Neural progenitor cell (in vitro differentiated cells): Measurements from ENCODE around the gene CAST. TPM values are rescaled to one million over a fixed set of nuclear protein-coding genes. Genes with fewer than 3 reads are reported as not detected.

ENCODE experiments used
- DNase-seq: peaks from one replicate; pipeline ENCODE4 v3.0.0-alpha.2; 2016; ENCODE audit warnings: low spot score
- H2AFZ ChIP-seq: fragments of 200-600 bp; sonication (generic); replicated peaks from 2 replicates; pipeline ENCODE4 v1.6.1; 2016; ENCODE audit warnings: antibody characterized with exemption
- H3F3A ChIP-seq: fragments of 200-600 bp; sonication (generic); 2 replicates; pipeline ENCODE4 v1.6.1; 2016; ENCODE audit warnings: antibody characterized with exemption, low read depth
- H3K27ac ChIP-seq: fragments of 200-600 bp; sonication (generic); 2 replicates; pipeline ENCODE4 v1.5.1; 2016; ENCODE audit warnings: mild to moderate bottlenecking
- H3K27me3 ChIP-seq: fragments of 200-600 bp; sonication (generic); 2 replicates; pipeline ENCODE4 v1.6.1; 2016; ENCODE audit warnings: mild to moderate bottlenecking, moderate library complexity
- H3K36me3 ChIP-seq: fragments of 200-600 bp; sonication (generic); 2 replicates; pipeline ENCODE4 v1.5.1; 2016
- H3K4me1 ChIP-seq: fragments of 200-600 bp; sonication (generic); 2 replicates; pipeline ENCODE4 v1.6.1; 2016; ENCODE audit warnings: mixed run types
- H3K4me2 ChIP-seq: fragments of 200-600 bp; sonication (generic); 2 replicates; pipeline ENCODE4 v1.6.1; 2016
- H3K4me3 ChIP-seq: fragments of 200-600 bp; sonication (generic); 2 replicates; pipeline ENCODE4 v1.5.1; 2016
- H3K79me2 ChIP-seq: fragments of 200-600 bp; sonication (generic); 2 replicates; pipeline ENCODE4 v1.6.1; 2016; ENCODE audit warnings: low read depth
- H3K9ac ChIP-seq: fragments of 200-600 bp; sonication (generic); 2 replicates; pipeline ENCODE4 v1.6.1; 2016
- H3K9me3 ChIP-seq: fragments of 200-600 bp; sonication (generic); 2 replicates; pipeline ENCODE4 v1.5.1; 2016; ENCODE audit warnings: low read depth
- H4K20me1 ChIP-seq: fragments of 200-600 bp; sonication (generic); 2 replicates; pipeline ENCODE4 v1.6.1; 2016; ENCODE audit warnings: low read depth
- H3K27ac Mint-ChIP-seq: 3 replicates; pipeline ENCODE4 v1.8.0; 2021; ENCODE audit warnings: mixed read lengths
- H3K27me3 Mint-ChIP-seq: 2 replicates; pipeline ENCODE4 v1.8.0; 2022; ENCODE audit warnings: low read depth, mild to moderate bottlenecking, inconsistent platforms, moderate library complexity, mixed read lengths; ENCODE audit not compliant: insufficient read depth
- H3K36me3 Mint-ChIP-seq: 3 replicates; pipeline ENCODE4 v1.8.0; 2021; ENCODE audit warnings: mixed read lengths
- H3K4me1 Mint-ChIP-seq: 3 replicates; pipeline ENCODE4 v1.8.0; 2021; ENCODE audit warnings: mixed read lengths
- H3K4me3 Mint-ChIP-seq: 3 replicates; pipeline ENCODE4 v1.8.0; 2021; ENCODE audit warnings: mild to moderate bottlenecking, moderate library complexity, mixed read lengths
- H3K9me3 Mint-ChIP-seq: 3 replicates; pipeline ENCODE4 v1.8.0; 2020; ENCODE audit warnings: mixed read lengths
- CTCF ChIP-seq: fragments of 200-600 bp; sonication (generic); IDR thresholded peaks from 2 replicates; pipeline ENCODE4 v1.5.1; 2017; ENCODE audit warnings: antibody characterized with exemption, mild to moderate bottlenecking
- EZH2 ChIP-seq: fragments of 200-600 bp; sonication (generic); IDR thresholded peaks from 2 replicates; pipeline ENCODE4 v1.6.1; 2017; ENCODE audit warnings: antibody characterized with exemption, mild to moderate bottlenecking, moderate library complexity
- EZH2phosphoT487 ChIP-seq: fragments of 200-600 bp; sonication (generic); IDR thresholded peaks from 2 replicates; pipeline ENCODE4 v1.6.1; 2017; ENCODE audit warnings: antibody characterized with exemption
- total RNA-seq: library from RNA; depleted of rRNA; stranded (reverse); fragments of >200 nt; gene quantifications from 2 replicates; pipeline ENCODE4 v1.2.3, GENCODE V29; 2015; ENCODE audit warnings: low replicate concordance

Gene CAST
- total RNA-seq, 1 donor from 2014 or later, result 64.6 TPM

GRCh38 chr5:96717874-96718273 is 55.7 kb downstream of the CAST start:
- Histone ChIP-seq H3K27ac (no peak overlapping the region), H3K4me1 (no peaks in the 10 kb centered on the region), H3K4me2 (no peak overlapping the region), H3F3A (no peaks in the 10 kb centered on the region), H3K9me3 (no peaks in the 10 kb centered on the region), H3K4me3 (no peak overlapping the region), H4K20me1 (peaks cover 4% of the 10 kb centered on the region), H3K9ac (no peak overlapping the region), H3K27me3 (no peaks in the 10 kb centered on the region), H2AFZ (no peak overlapping the region), H3K36me3 (no peaks in the 10 kb centered on the region), H3K79me2 (no peaks in the 10 kb centered on the region)
- H3K4me1 Mint-ChIP-seq, result peaks cover 21% of the 10 kb centered on the region
- no peaks in the 10 kb centered on the region for H3K9me3 Mint-ChIP-seq
- H3K36me3 Mint-ChIP-seq, result peaks cover under 1% of the 10 kb centered on the region
- no peaks in the 10 kb centered on the region for H3K27me3 Mint-ChIP-seq
- H3K4me3 Mint-ChIP-seq, result no peak overlapping the region
- H3K27ac Mint-ChIP-seq, result no peak overlapping the region
- no peak for DNase-seq
- no peak for TF ChIP-seq EZH2
- TF ChIP-seq EZH2phosphoT487, result no peak
- TF ChIP-seq CTCF, result no peak

GRCh38 chr5:96718635-96719077 is 56.5 kb downstream of the CAST start:
- peaks cover 4% of the 10 kb centered on the region for H4K20me1 ChIP-seq
- Mint-ChIP-seq H3K4me1 (peaks cover 21% of the 10 kb centered on the region), H3K27ac (no peak overlapping the region), H3K9me3 (no peaks in the 10 kb centered on the region), H3K27me3 (no peaks in the 10 kb centered on the region), H3K36me3 (no peaks in the 10 kb centered on the region), H3K4me3 (no peak overlapping the region)
- no peaks in the 10 kb centered on the region for H3K36me3 ChIP-seq
- DNase-seq, result no peak
- no peak for TF ChIP-seq CTCF
- H3K4me1 ChIP-seq, result no peaks in the 10 kb centered on the region
- H3K9ac ChIP-seq, result no peak overlapping the region
- H3K79me2 ChIP-seq, result no peaks in the 10 kb centered on the region
- no peak overlapping the region for H3K4me3 ChIP-seq
- no peak overlapping the region for H2AFZ ChIP-seq
- H3F3A ChIP-seq, result no peaks in the 10 kb centered on the region
- no peaks in the 10 kb centered on the region for H3K9me3 ChIP-seq
- no peak overlapping the region for H3K27ac ChIP-seq
- H3K27me3 ChIP-seq, result no peaks in the 10 kb centered on the region
- no peak overlapping the region for H3K4me2 ChIP-seq

- H4K20me1 ChIP-seq, result no peaks in the 10 kb centered on the region
- H3K27ac ChIP-seq, result no peak overlapping the region
- H3K79me2 ChIP-seq, result no peaks in the 10 kb centered on the region
- H3K4me1 Mint-ChIP-seq, result peaks cover 10% of the 10 kb centered on the region
- H3K36me3 Mint-ChIP-seq, result peaks cover 2% of the 10 kb centered on the region
- no peaks in the 10 kb centered on the region for H3F3A ChIP-seq
- no peak overlapping the region for H3K4me3 Mint-ChIP-seq
- no peaks in the 10 kb centered on the region for H3K36me3 ChIP-seq
- H3K4me2 ChIP-seq, result no peak overlapping the region
- no peaks in the 10 kb centered on the region for H3K4me1 ChIP-seq
- H3K9me3 Mint-ChIP-seq, result no peaks in the 10 kb centered on the region
- H3K27me3 ChIP-seq, result no peaks in the 10 kb centered on the region
- peak overlapping the region; percentile 43 for H3K27ac Mint-ChIP-seq
- no peak overlapping the region for H3K4me3 ChIP-seq
- DNase-seq, result no peak
- TF ChIP-seq EZH2phosphoT487 (no peak), EZH2 (no peak), CTCF (peak; percentile 28)
- H3K9ac ChIP-seq, result no peak overlapping the region
- H3K9me3 ChIP-seq, result no peaks in the 10 kb centered on the region
- no peaks in the 10 kb centered on the region for H3K27me3 Mint-ChIP-seq
- no peak overlapping the region for H2AFZ ChIP-seq
Observed at GRCh38 chr5:96720408-96720807, 58.2 kb downstream of the CAST start.
